Activated CD4-positive, alpha-beta T cell treated with anti-CD3 and anti-CD28 coated beads, Interleukin-2, amount 10 ng/mL, durations not matched to agents 7 days and 5 days (primary cell): ENCODE results near the gene SPATA19. TPM values are rescaled to one million over a fixed set of nuclear protein-coding genes. Genes with fewer than 3 reads are reported as not detected.

Experiments used
- CTCF ChIA-PET: fragments of 350-600 bp; sonication (Branson Sonifier 250); formaldehyde crosslinking; loops from one replicate; lab custom pipeline; 2021; ENCODE audit warnings: antibody characterized with exemption; lab: Charles Lee
- POLR2A ChIA-PET: fragments of 350-600 bp; sonication (Branson Sonifier 250); formaldehyde crosslinking; loops from one replicate; lab custom pipeline; 2021; ENCODE audit warnings: antibody characterized with exemption; lab: Charles Lee
- DNase-seq: peaks from one replicate; pipeline ENCODE4 v3.0.0-alpha.2; 2020
- H3K27ac Mint-ChIP-seq: one replicate; pipeline ENCODE4 v1.8.0; 2021; ENCODE audit warnings: mild to moderate bottlenecking, moderate library complexity, mixed read lengths
- H3K27me3 Mint-ChIP-seq: one replicate; pipeline ENCODE4 v1.8.0; 2021; ENCODE audit warnings: mixed read lengths
- H3K36me3 Mint-ChIP-seq: one replicate; pipeline ENCODE4 v1.8.0; 2021; ENCODE audit warnings: low read depth, mixed read lengths
- H3K4me1 Mint-ChIP-seq: one replicate; pipeline ENCODE4 v1.8.0; 2021; ENCODE audit warnings: mixed read lengths
- H3K4me3 Mint-ChIP-seq: one replicate; pipeline ENCODE4 v1.8.0; 2021; ENCODE audit warnings: mild to moderate bottlenecking, moderate library complexity, mixed read lengths
- H3K9me3 Mint-ChIP-seq: one replicate; pipeline ENCODE4 v1.8.0; 2021; ENCODE audit warnings: mixed read lengths
- total RNA-seq, 2 experiments: library from RNA; stranded (reverse); gene quantifications; one replicate each; pipeline ENCODE4 v1.2.3, GENCODE V29; 2021

Gene SPATA19
- total RNA-seq, 2 experiments from 2014 or later: not detected

- H3K9me3 Mint-ChIP-seq: no peaks in the 10 kb centered on the region
- no peak overlapping the region for H3K27ac Mint-ChIP-seq
- H3K4me3 Mint-ChIP-seq: no peak overlapping the region
- H3K27me3 Mint-ChIP-seq: no peaks in the 10 kb centered on the region
- peak; percentile 44 for DNase-seq
- ChIA-PET POLR2A (no interaction called here), CTCF (interaction anchor here (0.6 to 1.4 kb wide), 3 partner anchors 13 to 187 kb away, joined by 3 to 4 read pairs (median 3); no protein-coding TSS in a partner anchor)
- H3K36me3 Mint-ChIP-seq: no peaks in the 10 kb centered on the region
- no peaks in the 10 kb centered on the region for H3K4me1 Mint-ChIP-seq
Measured at GRCh38 chr11:133821776-133822175, 23.5 kb downstream of the SPATA19 start.

DNA sequence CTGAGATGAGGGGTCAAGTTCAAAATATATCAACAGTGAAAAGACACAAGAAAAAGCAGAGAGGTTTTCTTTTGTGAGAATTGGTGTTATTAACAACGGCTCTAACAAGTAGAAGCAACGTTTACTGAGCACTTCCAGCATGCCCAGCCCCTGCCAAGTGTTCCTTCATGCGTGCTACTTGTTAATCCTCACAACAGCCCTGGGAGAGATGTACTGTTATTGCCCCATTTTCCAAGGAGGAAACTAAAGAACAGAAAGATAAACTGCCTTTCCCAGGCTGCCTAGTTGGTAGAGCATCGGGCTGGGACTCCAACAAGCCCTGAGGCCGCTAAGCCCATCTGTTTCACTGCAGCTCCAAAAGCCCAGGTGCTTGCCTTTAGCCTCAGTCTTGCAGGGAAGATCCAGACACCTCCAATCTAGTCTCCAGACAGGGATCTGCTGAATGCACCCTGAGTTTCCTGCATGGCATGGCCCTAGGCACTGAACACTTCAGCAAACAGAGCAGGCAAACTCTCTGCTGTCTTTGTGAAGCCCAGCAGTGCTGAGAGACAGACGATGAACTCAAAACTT lies 25.5 kb downstream of the SPATA19 start:
- no peaks in the 10 kb centered on the region for H3K9me3 Mint-ChIP-seq
- H3K36me3 Mint-ChIP-seq: no peaks in the 10 kb centered on the region
- no peak overlapping the region for H3K27ac Mint-ChIP-seq
- no peak overlapping the region for H3K4me3 Mint-ChIP-seq
- ChIA-PET POLR2A (no interaction called here), CTCF (no interaction called here)
- no peaks in the 10 kb centered on the region for H3K4me1 Mint-ChIP-seq
- no peak for DNase-seq
- peaks cover 3% of the 10 kb centered on the region for H3K27me3 Mint-ChIP-seq

DNA sequence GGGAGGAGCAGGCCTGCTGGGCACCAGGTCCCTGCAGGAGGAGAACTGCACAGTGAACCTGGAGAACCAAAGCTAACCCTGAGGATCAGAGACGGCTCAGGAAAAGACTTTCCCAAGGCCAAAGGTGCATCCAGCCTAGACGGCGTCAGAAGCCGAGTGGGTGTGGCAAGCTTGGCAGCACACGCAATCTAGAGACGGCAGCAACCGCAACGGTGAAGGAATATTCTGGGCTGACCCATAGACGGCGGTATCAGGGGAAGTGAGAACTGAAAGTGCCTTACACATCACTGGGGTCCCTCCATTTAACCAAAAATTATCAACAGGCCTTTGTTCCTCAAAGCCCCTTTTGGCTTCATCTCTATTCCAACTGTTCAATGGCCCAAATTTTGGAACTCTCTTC lies 26.2 kb downstream of the SPATA19 start:
- CTCF ChIA-PET: no interaction called here
- Mint-ChIP-seq H3K9me3 (no peaks in the 10 kb centered on the region), H3K4me3 (no peak overlapping the region)

DNA sequence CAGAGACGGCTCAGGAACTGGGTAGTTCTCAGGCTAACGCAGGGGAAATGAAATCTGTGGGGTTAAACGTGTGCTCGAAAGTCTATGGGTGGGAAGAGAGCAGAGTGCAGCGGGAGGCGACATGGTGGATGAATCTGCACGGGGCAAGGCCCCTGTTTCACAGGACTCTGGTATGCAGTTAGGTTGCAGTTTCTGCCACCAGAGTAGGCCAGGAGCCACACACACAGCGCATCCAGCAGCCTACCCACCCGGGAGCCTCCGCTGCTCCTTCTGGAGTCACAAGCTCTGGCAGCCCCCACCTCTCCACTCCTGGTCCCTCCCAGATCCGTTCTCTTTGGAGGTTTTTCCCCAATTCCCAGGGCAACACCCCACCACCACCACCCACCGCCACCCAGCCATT lies 27.0 kb downstream of the SPATA19 start:
- CTCF ChIA-PET: no interaction called here
- DNase-seq: no peak
- Mint-ChIP-seq H3K9me3 (no peaks in the 10 kb centered on the region), H3K27me3 (peaks cover 3% of the 10 kb centered on the region), H3K4me3 (no peak overlapping the region), H3K27ac (no peak overlapping the region), H3K4me1 (no peaks in the 10 kb centered on the region), H3K36me3 (no peaks in the 10 kb centered on the region)
- POLR2A ChIA-PET: no interaction called here

More for the DNA sequence above, 26.2 kb downstream of the SPATA19 start:
- DNase-seq: no peak
- Mint-ChIP-seq H3K27ac (no peak overlapping the region), H3K4me1 (no peaks in the 10 kb centered on the region), H3K36me3 (no peaks in the 10 kb centered on the region), H3K27me3 (peaks cover 3% of the 10 kb centered on the region)
- POLR2A ChIA-PET: no interaction called here

GRCh38 chr11:133817449-133817848 lies 27.9 kb downstream of the SPATA19 start:
- Mint-ChIP-seq H3K36me3 (no peaks in the 10 kb centered on the region), H3K27me3 (peaks cover 3% of the 10 kb centered on the region), H3K27ac (no peak overlapping the region), H3K4me3 (no peak overlapping the region), H3K9me3 (no peaks in the 10 kb centered on the region), H3K4me1 (no peaks in the 10 kb centered on the region)
- DNase-seq: no peak
- CTCF ChIA-PET: no interaction called here
- POLR2A ChIA-PET: no interaction called here

GRCh38 chr11:133816146-133816870 lies 29.0 kb downstream of the SPATA19 start:
- CTCF ChIA-PET: no interaction called here
- no peak for DNase-seq
- no peaks in the 10 kb centered on the region for H3K9me3 Mint-ChIP-seq
- H3K4me1 Mint-ChIP-seq: no peaks in the 10 kb centered on the region
- H3K27me3 Mint-ChIP-seq: peaks cover 3% of the 10 kb centered on the region
- no peak overlapping the region for H3K27ac Mint-ChIP-seq
- no peak overlapping the region for H3K4me3 Mint-ChIP-seq
- no peaks in the 10 kb centered on the region for H3K36me3 Mint-ChIP-seq
- POLR2A ChIA-PET: no interaction called here

DNA sequence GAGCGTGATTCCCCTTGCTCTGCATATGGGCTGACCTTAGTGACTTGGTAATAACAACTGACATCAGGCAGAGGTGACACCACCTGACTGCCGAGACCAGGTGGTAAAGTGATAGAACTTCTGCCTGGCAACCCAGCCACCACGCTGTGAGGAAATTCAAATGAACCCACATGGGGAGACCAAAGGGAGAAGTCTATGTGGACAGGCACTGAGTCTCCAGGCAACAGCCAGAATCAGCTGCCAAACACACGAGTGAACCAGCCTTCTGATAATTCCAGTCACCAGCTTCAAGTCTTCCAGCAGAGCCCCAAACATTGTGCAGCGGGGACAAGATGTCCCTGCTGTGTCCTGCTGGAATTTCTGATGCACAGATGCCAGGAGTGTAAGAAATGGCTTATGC lies 29.7 kb downstream of the SPATA19 start:
- H3K36me3 Mint-ChIP-seq: no peaks in the 10 kb centered on the region
- H3K4me3 Mint-ChIP-seq: no peak overlapping the region
- H3K4me1 Mint-ChIP-seq: no peaks in the 10 kb centered on the region
- no peak overlapping the region for H3K27ac Mint-ChIP-seq
- ChIA-PET POLR2A (no interaction called here), CTCF (no interaction called here)
- H3K9me3 Mint-ChIP-seq: no peaks in the 10 kb centered on the region
- no peak for DNase-seq
- peaks cover 3% of the 10 kb centered on the region for H3K27me3 Mint-ChIP-seq

- no peaks in the 10 kb centered on the region for H3K9me3 Mint-ChIP-seq
- POLR2A ChIA-PET: no interaction called here
Measured at GRCh38 chr11:133814588-133815100, 30.7 kb downstream of the SPATA19 start.

DNA sequence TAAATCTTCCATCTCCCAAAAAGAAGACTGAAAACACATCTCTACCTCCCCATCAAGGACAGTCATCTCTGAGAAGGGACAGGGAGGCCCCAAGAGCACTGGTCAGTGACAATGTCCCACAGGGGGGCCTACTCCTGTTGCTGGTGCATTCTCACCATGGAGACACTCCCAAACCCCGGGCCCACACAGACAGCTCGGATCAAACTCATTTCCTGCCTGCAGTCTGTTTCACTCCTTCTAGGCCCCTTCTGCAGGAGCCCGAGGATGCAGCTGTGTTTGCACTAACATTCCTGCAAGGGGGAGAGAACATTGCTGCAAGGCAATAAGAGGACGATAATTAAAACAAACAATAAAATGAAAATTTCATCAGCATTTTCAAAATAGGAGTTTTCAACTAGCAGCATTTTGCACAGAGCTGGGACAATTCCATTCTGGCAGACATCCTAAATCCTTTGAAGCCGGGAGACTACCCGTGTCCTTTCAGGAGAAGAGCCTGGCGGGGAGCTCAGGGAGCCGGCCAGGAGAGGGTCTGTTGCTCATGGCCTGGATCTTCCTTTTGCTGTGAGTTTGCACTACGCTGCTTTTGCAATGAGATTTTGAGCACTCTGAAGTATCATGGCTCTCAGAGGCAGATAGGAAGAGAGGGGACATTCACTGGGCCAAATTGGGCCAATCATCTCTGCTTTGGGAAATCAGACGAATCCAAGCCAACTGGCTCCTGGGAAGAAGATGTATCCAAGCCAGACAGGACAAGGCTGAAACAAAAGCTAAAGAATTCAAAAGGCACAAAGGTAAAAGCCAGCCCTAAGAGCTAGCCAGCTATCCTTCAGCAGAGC lies 33.2 kb downstream of the SPATA19 start:
- Mint-ChIP-seq H3K9me3 (no peaks in the 10 kb centered on the region), H3K36me3 (no peaks in the 10 kb centered on the region), H3K4me3 (no peak overlapping the region), H3K4me1 (no peaks in the 10 kb centered on the region), H3K27me3 (peaks cover 5% of the 10 kb centered on the region), H3K27ac (no peak overlapping the region)
- no peak for DNase-seq
- ChIA-PET POLR2A (no interaction called here), CTCF (no interaction called here)

More at GRCh38 chr11:133814588-133815100, 30.7 kb downstream of the SPATA19 start:
- Mint-ChIP-seq H3K36me3 (no peaks in the 10 kb centered on the region), H3K4me1 (no peaks in the 10 kb centered on the region), H3K4me3 (no peak overlapping the region), H3K27ac (no peak overlapping the region), H3K27me3 (peaks cover 3% of the 10 kb centered on the region)
- CTCF ChIA-PET: no interaction called here
- no peak for DNase-seq

GRCh38 chr11:133810766-133811165 lies 34.5 kb downstream of the SPATA19 start:
- Mint-ChIP-seq H3K9me3 (no peaks in the 10 kb centered on the region), H3K36me3 (no peaks in the 10 kb centered on the region), H3K4me1 (no peaks in the 10 kb centered on the region), H3K27me3 (peaks cover 5% of the 10 kb centered on the region), H3K27ac (no peak overlapping the region), H3K4me3 (no peak overlapping the region)
- DNase-seq: no peak
- POLR2A ChIA-PET: no interaction called here
- CTCF ChIA-PET: no interaction called here

DNA sequence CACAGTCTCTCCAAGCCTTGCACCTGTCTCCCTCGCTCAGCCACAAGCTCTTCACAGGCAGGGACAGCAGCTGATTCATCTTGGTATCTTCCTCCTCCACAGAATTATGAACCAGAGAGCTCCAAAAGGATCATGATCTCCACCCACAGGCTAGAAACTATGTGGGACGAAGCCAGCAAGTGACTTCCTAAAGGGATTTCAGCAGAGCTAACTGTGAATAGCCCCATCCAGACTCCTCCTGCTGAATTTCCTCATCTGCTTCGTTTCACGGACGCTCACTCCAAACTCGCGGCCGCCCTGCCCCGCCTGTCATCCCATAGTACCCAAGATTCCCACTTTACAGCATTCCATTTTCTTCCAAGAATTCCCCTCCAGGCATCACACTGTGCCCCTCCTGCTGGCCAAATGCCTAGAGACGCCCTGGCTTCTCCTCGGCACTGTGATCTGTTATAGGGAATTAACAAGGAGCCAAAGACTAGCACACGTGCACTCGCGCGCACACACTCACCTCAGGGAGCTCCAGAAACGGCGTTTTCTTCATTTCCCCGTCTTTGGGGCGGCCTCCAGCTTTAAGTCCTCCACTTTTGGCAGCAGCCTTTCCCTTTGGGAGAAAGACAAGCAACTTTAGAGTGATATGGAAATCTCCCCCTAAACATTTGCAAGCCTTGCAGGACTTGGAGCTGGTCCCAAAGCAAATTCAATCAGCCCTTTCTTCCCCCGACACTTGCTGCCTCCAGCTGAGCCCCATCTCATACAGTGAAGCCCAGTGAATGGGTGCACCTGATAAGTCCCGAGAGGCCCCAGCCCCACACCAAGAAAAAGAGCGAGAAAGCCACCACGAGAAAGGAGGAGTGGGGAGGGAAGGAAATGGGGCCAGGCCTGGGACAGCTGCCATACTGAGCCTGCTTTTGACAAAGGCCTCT lies 35.5 kb downstream of the SPATA19 start:
- Mint-ChIP-seq H3K27ac (no peak overlapping the region), H3K27me3 (peaks cover 3% of the 10 kb centered on the region), H3K4me1 (no peaks in the 10 kb centered on the region), H3K36me3 (no peaks in the 10 kb centered on the region), H3K9me3 (no peaks in the 10 kb centered on the region), H3K4me3 (no peak overlapping the region)
- POLR2A ChIA-PET: no interaction called here
- CTCF ChIA-PET: no interaction called here
- no peak for DNase-seq

- Mint-ChIP-seq H3K9me3 (no peaks in the 10 kb centered on the region), H3K4me3 (no peak overlapping the region), H3K27me3 (peaks cover 3% of the 10 kb centered on the region), H3K36me3 (no peaks in the 10 kb centered on the region), H3K27ac (no peak overlapping the region), H3K4me1 (no peaks in the 10 kb centered on the region)
- CTCF ChIA-PET: no interaction called here
- DNase-seq: no peak
- POLR2A ChIA-PET: no interaction called here
Measured at GRCh38 chr11:133808393-133809140, 36.7 kb downstream of the SPATA19 start.
